WTC11 (cell line): ENCODE data around the gene BTBD8.

Source experiments
- ATF1 ChIP-seq: sonication (generic); formaldehyde crosslinking; IDR thresholded peaks from 2 replicates; pipeline ENCODE4 v1.8.1; 2023; ENCODE audit warnings: mild to moderate bottlenecking, moderate library complexity, missing genetic modification reagents
- CBFB ChIP-seq: sonication (generic); formaldehyde crosslinking; IDR thresholded peaks from 2 replicates; pipeline ENCODE4 v1.8.1; 2022; ENCODE audit warnings: mild to moderate bottlenecking, low read depth, missing genetic modification reagents
- CTCF ChIP-seq: fragments of 200-600 bp; IDR thresholded peaks from 2 replicates; pipeline ENCODE4 v1.8.0; 2022; ENCODE audit warnings: antibody characterized with exemption
- FOXP4 ChIP-seq: sonication (generic); formaldehyde crosslinking; IDR thresholded peaks from 2 replicates; pipeline ENCODE4 v1.8.0; 2022; ENCODE audit warnings: mild to moderate bottlenecking, missing genetic modification reagents
- HMGA2 ChIP-seq: fragments of 250-450 bp; sonication (Bioruptor Pico); IDR thresholded peaks from 2 replicates; pipeline ENCODE4 v1.4.0; 2021; ENCODE audit warnings: mild to moderate bottlenecking, moderate library complexity
- IRF1 ChIP-seq: sonication (generic); formaldehyde crosslinking; IDR thresholded peaks from 2 replicates; pipeline ENCODE4 v1.8.0; 2023; ENCODE audit warnings: missing genetic modification reagents
- SP1 ChIP-seq: sonication (generic); formaldehyde crosslinking; conservative IDR thresholded peaks from 2 replicates; pipeline ENCODE4 v1.8.1; 2022; ENCODE audit warnings: missing genetic modification reagents
- STAT6 ChIP-seq: sonication (generic); formaldehyde crosslinking; conservative IDR thresholded peaks from 2 replicates; pipeline ENCODE4 v1.8.1; 2023; ENCODE audit warnings: mild to moderate bottlenecking, low read depth, missing genetic modification reagents, moderate library complexity
- USF2 ChIP-seq: sonication (generic); formaldehyde crosslinking; IDR thresholded peaks from 2 replicates; pipeline ENCODE4 v1.8.1; 2023; ENCODE audit warnings: mild to moderate bottlenecking, missing genetic modification reagents, moderate library complexity
- ZNF425 ChIP-seq: fragments of 250-450 bp; sonication (Bioruptor Pico); conservative IDR thresholded peaks from 2 replicates; pipeline ENCODE4 v1.9.0; 2021; ENCODE audit warnings: mild to moderate bottlenecking

GRCh38 chr1:92045766-92046495, 34.2 kb upstream of the BTBD8 start:
- TF ChIP-seq HMGA2 (CRISPR knock-in tag) (no peak), IRF1 (CRISPR knock-in tag) (no peak), ATF1 (CRISPR knock-in tag) (no peak), SP1 (no peak), CTCF (no peak), CBFB (CRISPR knock-in tag) (no peak), STAT6 (CRISPR knock-in tag) (no peak), ZNF425 (no peak), USF2 (CRISPR knock-in tag) (no peak), FOXP4 (CRISPR knock-in tag) (no peak)
